ENCODE measurements around the gene ACOX3.

GRCh38 chr4:8335848-8336247 lies 104.7 kb downstream of the ACOX3 start:
- TF ChIP-seq, protein P1, sequence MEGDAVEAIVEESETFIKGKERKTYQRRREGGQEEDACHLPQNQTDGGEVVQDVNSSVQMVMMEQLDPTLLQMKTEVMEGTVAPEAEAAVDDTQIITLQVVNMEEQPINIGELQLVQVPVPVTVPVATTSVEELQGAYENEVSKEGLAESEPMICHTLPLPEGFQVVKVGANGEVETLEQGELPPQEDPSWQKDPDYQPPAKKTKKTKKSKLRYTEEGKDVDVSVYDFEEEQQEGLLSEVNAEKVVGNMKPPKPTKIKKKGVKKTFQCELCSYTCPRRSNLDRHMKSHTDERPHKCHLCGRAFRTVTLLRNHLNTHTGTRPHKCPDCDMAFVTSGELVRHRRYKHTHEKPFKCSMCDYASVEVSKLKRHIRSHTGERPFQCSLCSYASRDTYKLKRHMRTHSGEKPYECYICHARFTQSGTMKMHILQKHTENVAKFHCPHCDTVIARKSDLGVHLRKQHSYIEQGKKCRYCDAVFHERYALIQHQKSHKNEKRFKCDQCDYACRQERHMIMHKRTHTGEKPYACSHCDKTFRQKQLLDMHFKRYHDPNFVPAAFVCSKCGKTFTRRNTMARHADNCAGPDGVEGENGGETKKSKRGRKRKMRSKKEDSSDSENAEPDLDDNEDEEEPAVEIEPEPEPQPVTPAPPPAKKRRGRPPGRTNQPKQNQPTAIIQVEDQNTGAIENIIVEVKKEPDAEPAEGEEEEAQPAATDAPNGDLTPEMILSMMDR (IDR thresholded peaks at IDR 0.05): no peak
- no peak for TF ChIP-seq POLR2A (IDR thresholded peaks at IDR 0.05)
